ENCODE measurements around the gene BRWD1.

- TF ChIP-seq EP300 (IDR thresholded peaks at IDR 0.05): no peak
- TF ChIP-seq CTCF (IDR thresholded peaks at IDR 0.05): no peak
- TF ChIP-seq POLR2A (IDR thresholded peaks at IDR 0.05): no peak
Observed at GRCh38 chr21:39313042-39313570, 326 bp downstream of the BRWD1 start.
